Measurements from ENCODE around the gene SLC9A9.

SLC9A9 gene

DNA sequence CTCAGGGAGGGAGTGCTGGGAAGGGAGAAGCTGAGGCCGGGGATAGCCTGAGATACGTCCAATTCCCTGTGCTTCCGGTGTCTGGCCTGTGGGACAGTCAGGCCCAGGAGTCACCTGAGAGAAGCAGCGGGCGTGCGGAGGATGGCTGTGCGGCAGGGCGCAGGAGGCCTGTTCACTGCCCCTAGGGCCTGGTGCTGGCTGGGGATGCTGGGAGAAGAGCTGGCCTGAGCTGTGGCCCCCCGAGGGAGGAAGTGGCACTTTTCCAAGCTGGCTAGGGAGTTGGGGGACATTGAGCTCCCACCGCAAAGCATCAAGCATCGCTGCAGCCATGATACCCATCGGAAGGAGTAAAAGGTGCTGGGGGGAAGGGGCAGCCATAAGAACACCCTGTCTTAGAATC is 619.9 kb downstream of the SLC9A9 start:
- no peak for DNase-seq

DNA sequence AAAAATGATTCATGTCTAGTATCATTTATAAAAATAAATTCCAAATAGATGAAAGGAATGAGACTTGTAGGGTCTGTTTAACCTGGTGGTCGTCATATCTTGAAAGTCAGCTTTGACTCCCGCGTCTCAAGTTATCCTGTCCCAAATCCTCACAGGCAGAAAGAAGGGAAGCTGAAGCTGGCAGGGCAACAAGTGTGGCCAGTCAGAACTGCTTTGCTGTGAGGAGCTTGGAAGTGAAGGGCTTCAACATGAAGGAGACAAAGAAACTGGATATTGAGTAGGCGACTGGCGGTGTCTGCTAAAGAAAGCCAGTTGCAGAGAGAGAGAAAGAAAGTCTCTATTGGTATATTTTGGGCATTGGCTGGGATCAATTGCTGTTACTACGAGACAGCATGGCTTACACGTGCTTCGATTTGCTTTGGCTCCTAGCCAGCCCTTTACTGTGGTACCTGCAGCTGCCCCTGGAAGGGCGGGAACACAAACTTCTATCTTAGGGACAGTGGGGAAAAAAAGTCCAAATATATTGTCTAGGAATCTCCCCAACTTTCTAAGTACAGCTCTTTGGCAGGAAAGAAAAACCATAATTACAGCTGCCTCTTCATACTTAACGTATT is 621.5 kb downstream of the SLC9A9 start:
- no peak for DNase-seq

DNA sequence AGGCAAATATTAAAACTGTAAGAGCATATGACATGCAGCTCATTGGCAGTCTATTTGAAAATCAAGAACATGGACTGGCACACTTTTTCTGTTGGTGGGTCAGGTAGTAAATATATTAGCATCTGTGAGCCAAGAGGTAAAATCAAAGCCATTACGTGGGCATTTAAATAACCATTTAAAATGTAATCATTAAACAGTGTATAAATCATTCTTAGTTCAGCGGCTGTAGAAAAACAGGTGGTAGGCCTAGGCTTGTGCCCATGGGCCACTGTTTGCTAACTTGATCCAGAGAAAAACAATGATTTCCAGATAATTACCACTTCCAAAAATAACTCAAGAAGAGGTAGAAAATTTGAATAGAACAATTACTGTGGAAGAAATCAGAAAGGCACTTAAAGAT is 623.6 kb downstream of the SLC9A9 start:
- DNase-seq = peak; percentile 27

DNA sequence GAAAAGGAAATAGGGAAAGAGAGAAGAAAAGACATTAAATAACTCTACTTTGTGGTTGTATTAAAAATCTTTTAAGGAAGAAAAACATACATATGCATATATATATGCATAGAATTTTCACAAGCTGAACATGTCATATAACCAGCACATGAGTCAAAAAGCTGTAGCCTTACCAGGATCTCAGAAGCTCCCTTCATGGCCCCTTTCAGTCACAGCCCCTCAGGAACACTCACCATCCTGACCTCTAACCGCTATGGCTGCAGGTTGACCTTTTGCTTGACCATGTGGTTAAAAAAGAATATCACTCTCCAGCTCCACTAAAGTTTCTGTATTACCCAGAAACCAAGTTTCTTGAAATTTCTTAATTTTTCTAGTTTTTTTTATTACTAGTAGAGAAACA is 625.3 kb downstream of the SLC9A9 start:
- DNase-seq = no peak

DNA sequence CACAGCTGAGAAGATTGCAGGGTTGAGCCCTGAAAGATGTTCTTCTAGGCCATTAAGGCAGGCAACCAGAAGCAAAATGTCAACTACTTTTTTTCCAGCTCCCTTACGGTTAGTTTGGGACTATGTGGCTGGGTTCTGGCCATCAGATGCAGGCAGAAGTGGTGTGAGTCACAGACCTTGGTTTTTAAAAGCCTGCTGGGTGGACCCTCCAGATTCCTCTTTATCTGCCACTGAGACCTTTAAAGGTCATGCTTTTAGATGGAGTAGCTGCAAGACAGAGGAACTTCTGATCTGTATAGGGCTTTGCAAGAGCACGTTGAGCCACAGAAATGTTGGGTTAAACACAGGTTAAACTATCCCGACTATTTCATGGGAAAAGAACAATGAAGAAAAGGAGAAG is 625.8 kb downstream of the SLC9A9 start:
- no peak for DNase-seq

DNA sequence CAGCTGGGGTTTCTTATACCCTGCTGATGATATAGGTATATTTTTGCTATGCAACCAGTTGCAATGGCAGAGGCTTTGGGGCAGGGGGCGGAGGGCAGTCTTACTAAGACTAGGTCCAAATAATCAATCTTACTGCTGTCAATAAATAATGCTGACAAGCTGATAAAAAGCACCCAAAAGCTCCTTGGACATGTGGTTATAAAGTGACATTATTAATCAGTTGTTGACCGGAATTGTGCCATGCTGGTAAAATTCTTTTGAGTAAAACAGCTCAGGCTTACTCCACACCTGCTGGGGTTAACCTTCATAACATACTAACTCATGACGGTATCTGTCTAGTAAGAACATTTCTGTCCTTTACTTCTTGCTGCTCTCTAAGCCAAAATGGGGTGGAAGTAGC is 626.8 kb downstream of the SLC9A9 start:
- DNase-seq = no peak

DNA sequence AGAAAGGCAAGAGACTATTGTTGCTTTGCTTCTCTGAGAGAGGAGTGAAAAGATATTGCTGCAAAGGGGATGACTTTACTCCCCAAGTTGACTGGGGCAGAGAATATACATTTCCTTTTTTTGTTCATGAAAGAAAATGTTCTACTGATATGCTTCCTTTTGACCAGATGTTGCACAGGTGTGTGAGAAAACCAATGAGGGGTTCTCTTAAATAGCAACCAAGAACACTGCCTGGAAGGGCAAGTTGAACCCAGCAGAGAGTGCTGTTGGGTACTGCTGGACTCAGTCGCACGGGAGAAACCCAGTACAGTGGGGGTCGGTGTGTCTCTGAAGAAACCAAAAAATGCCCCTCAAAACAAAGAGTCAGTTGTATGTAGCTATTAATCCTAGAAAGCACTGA is 627.5 kb downstream of the SLC9A9 start:
- no peak for DNase-seq

DNA sequence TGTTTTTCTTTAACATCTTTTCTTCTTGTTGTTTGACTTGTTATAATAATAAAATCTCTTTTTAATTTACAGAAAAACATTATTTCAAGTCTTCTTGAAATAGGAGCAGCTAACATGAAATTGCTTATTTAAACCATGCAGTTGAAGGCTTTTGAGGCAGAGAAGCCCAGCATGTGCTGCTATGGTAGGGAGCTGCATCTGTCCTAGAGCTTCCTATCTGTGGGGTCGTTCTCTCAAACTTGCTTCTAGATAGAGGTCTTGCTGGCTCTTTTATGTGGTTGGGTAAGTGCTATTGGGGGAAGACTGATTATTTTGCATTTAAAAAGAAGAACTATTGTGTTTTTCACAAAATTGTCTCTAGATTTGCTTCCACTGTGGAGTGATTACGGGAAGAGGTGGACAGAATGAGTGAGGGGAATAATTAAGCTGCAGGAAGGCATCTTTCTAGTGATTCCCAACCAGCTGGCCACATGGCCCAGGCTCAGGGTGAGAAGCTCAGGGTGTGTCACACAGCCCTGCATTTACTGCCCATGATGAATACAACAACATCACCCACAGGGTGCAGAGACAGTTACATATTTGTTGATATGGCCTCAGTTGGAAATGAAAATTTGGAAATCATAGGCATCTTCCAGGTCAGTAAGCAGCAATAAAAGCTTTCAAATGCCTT is 630.0 kb downstream of the SLC9A9 start:
- DNase-seq = no peak

DNA sequence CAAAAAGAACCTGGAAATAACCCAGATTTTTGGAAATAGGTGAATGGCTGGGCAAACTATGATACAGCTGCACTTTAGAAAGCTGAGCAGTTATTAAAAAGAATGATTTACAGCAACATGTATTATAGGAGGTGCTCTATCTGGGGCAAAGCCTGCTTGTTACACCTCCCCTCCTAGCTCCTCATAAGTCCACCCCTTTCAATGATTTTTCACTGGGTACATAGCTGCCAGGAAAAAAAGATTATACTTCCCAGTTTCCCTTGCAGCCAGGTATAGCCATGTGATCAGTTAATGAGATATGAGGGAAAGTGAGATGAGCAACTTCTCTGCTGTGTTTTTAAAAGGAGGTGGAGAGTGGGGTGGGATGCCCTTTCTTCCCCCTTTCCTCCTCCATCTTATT is 631.0 kb downstream of the SLC9A9 start:
- no peak for DNase-seq

DNA sequence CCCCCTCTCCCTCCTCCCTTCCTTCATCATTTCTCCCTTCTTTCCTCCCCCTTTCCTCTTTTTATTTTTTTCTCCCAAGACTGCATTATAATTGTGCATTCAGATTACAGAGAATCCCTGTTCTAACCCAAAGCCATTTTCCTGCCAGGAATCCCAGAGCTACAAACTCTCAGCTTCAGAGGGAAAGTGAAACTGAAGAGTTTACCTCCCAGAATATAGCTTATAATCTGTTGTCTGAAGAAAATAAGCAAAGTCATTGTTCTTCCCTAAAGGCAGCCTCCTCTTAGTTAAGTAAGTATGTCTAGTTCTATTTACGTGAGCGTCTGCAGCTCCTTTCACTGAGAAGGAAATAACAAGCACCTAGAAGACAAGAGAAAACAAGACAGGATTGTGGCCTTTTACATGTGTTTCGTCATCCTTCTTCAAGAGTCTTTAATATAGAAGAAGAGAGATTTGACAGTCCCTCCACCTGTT is 631.5 kb downstream of the SLC9A9 start:
- DNase-seq = no peak
